ENCODE measurements around the gene DDX11.
"Not testable (repeated sequence)": the region's sequence is repeated elsewhere in the genome, so short reads cannot be mapped to it uniquely, and the experiment has no call there.

Gene DDX11

GRCh38 chr12:31119803-31120211 lies 46.1 kb downstream of the DDX11 start:
- TF ChIP-seq GABPA (IDR thresholded peaks at IDR 0.05; ENCODE audit: low read depth) (no peak), POLR2AphosphoS5 (IDR thresholded peaks at IDR 0.05; ENCODE audit: low read depth) (no peak), SPI1 (IDR thresholded peaks at IDR 0.05; ENCODE audit: borderline replicate concordance, low read depth) (no peak)
- TF ChIP-seq, protein P1, sequence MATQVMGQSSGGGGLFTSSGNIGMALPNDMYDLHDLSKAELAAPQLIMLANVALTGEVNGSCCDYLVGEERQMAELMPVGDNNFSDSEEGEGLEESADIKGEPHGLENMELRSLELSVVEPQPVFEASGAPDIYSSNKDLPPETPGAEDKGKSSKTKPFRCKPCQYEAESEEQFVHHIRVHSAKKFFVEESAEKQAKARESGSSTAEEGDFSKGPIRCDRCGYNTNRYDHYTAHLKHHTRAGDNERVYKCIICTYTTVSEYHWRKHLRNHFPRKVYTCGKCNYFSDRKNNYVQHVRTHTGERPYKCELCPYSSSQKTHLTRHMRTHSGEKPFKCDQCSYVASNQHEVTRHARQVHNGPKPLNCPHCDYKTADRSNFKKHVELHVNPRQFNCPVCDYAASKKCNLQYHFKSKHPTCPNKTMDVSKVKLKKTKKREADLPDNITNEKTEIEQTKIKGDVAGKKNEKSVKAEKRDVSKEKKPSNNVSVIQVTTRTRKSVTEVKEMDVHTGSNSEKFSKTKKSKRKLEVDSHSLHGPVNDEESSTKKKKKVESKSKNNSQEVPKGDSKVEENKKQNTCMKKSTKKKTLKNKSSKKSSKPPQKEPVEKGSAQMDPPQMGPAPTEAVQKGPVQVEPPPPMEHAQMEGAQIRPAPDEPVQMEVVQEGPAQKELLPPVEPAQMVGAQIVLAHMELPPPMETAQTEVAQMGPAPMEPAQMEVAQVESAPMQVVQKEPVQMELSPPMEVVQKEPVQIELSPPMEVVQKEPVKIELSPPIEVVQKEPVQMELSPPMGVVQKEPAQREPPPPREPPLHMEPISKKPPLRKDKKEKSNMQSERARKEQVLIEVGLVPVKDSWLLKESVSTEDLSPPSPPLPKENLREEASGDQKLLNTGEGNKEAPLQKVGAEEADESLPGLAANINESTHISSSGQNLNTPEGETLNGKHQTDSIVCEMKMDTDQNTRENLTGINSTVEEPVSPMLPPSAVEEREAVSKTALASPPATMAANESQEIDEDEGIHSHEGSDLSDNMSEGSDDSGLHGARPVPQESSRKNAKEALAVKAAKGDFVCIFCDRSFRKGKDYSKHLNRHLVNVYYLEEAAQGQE (IDR thresholded peaks at IDR 0.05; ENCODE audit: insufficient replicate concordance, low read depth), result no peak
- TF ChIP-seq, protein P2, sequence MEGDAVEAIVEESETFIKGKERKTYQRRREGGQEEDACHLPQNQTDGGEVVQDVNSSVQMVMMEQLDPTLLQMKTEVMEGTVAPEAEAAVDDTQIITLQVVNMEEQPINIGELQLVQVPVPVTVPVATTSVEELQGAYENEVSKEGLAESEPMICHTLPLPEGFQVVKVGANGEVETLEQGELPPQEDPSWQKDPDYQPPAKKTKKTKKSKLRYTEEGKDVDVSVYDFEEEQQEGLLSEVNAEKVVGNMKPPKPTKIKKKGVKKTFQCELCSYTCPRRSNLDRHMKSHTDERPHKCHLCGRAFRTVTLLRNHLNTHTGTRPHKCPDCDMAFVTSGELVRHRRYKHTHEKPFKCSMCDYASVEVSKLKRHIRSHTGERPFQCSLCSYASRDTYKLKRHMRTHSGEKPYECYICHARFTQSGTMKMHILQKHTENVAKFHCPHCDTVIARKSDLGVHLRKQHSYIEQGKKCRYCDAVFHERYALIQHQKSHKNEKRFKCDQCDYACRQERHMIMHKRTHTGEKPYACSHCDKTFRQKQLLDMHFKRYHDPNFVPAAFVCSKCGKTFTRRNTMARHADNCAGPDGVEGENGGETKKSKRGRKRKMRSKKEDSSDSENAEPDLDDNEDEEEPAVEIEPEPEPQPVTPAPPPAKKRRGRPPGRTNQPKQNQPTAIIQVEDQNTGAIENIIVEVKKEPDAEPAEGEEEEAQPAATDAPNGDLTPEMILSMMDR (IDR thresholded peaks at IDR 0.05; ENCODE audit: insufficient read depth, low read length), result no peak
- Histone ChIP-seq H3K4me3 (replicated peaks; ENCODE audit: insufficient read depth, low read length) (no peak overlapping the region), H3K27me3 (ENCODE audit: insufficient read depth, poor library complexity, severe bottlenecking) (peaks cover 3% of the 10 kb centered on the region), H3K27ac (replicated peaks) (no peak overlapping the region)
- no peak for DNase-seq (ENCODE audit: low read depth in 1 of 2, low spot score in 1 of 2)

DNA sequence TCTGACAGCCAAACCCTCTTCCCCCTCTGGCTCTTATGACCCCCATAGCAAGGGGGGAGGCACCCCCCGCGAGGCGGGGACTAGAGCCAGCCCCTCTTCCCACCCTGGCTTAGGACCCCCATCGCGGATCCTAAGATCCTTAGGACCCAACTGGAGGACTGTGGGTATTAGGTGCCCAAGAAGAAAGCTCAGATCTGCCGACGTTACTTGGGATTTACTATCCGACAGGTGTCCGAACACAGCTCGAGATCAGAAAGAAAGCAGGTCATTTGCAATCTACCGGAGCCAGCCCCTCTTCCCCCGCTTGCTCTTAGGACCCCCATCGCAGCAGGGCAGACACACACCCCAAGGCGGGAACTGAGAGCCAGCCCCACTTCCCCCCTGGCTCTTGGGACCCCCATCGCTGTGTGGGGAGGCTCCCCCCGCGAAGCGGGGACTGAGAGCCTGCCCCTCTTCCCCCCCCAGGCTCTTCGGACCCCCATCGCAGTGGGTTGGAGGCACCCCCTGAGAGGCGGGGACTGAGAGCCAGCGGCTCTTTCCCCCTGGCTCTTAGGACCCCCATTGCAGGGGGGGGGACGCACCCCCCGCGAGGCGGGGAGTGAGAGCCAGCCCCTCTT lies 46.8 kb downstream of the DDX11 start:
- peaks cover 3% of the 10 kb centered on the region for H3K27me3 ChIP-seq (ENCODE audit: insufficient read depth, poor library complexity, severe bottlenecking)
- no peak for DNase-seq (ENCODE audit: low read depth in 1 of 2, low spot score in 1 of 2)
- TF ChIP-seq SPI1 (IDR thresholded peaks at IDR 0.05; ENCODE audit: borderline replicate concordance, low read depth) (no peak), GABPA (IDR thresholded peaks at IDR 0.05; ENCODE audit: low read depth) (no peak), POLR2AphosphoS5 (IDR thresholded peaks at IDR 0.05; ENCODE audit: low read depth) (no peak)
- TF ChIP-seq, protein P1 (IDR thresholded peaks at IDR 0.05; ENCODE audit: insufficient replicate concordance, low read depth), result no peak
- TF ChIP-seq, protein P2 (IDR thresholded peaks at IDR 0.05; ENCODE audit: insufficient read depth, low read length), result no peak
- no peak overlapping the region for H3K4me3 ChIP-seq (replicated peaks; ENCODE audit: insufficient read depth, low read length)
- H3K27ac ChIP-seq (replicated peaks), result no peak overlapping the region

- not testable (repeated sequence) for H3K4me3 ChIP-seq (replicated peaks; ENCODE audit: insufficient read depth, low read length); H3K27ac ChIP-seq (replicated peaks); DNase-seq (ENCODE audit: low read depth in 1 of 2, low spot score in 1 of 2); H3K27me3 ChIP-seq (ENCODE audit: insufficient read depth, poor library complexity, severe bottlenecking)
Observed at GRCh38 chr12:31121022-31121728, 47.5 kb downstream of the DDX11 start.

- no peak for DNase-seq (ENCODE audit: low read depth in 1 of 2, low spot score in 1 of 2)
- peaks cover 3% of the 10 kb centered on the region for H3K27me3 ChIP-seq (ENCODE audit: insufficient read depth, poor library complexity, severe bottlenecking)
- TF ChIP-seq, protein P1 (IDR thresholded peaks at IDR 0.05; ENCODE audit: insufficient replicate concordance, low read depth), result no peak
- TF ChIP-seq, protein P2 (IDR thresholded peaks at IDR 0.05; ENCODE audit: insufficient read depth, low read length), result no peak
- no peak for TF ChIP-seq SPI1 (IDR thresholded peaks at IDR 0.05; ENCODE audit: borderline replicate concordance, low read depth)
- no peak overlapping the region for H3K27ac ChIP-seq (replicated peaks)
- H3K4me3 ChIP-seq (replicated peaks; ENCODE audit: insufficient read depth, low read length), result no peak overlapping the region
Observed at GRCh38 chr12:31122481-31122880, 48.8 kb downstream of the DDX11 start.

DNA sequence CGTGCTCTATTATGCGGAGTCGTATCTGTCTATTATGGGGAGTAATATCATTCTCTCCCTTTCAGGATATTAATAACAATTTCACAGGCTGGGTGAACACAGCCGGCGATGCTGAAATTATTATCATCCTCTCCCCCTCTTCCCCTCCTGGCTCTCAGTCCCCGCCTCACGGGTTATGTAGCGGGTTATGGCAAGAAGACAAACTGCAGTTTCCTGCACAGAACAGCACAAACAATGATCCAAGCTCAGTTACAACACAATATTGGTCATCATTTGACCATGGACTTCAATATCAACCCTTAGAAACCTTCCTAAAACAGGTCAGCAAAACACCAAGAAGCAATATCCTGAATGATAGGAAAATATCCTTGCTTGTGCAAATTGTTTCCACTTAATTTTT lies 50.5 kb downstream of the DDX11 start:
- H3K27me3 ChIP-seq (ENCODE audit: insufficient read depth, poor library complexity, severe bottlenecking); DNase-seq (ENCODE audit: low read depth in 1 of 2, low spot score in 1 of 2); H3K27ac ChIP-seq (replicated peaks); H3K4me3 ChIP-seq (replicated peaks; ENCODE audit: insufficient read depth, low read length): not testable (repeated sequence)

DNA sequence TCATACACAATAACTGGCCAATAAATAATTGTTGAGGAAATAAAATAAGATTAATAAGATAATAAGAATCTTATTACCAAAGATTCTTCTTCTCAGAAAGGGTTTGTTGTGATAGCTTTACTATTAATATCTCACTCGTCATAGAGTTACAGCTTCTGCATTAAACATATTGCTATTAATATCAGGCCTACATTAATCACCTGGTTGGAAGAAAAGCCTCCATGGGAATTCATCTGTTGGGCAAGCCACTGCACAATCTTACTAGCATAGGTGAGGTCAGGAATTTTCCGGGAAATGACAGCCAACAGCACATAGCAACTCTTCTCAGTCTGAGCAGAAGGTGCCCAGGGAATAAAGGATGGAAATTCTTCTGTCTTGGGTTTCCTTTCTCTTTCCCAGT lies 51.5 kb downstream of the DDX11 start:
- not testable (repeated sequence) for H3K4me3 ChIP-seq (replicated peaks; ENCODE audit: insufficient read depth, low read length); DNase-seq (ENCODE audit: low read depth in 1 of 2, low spot score in 1 of 2); H3K27ac ChIP-seq (replicated peaks); H3K27me3 ChIP-seq (ENCODE audit: insufficient read depth, poor library complexity, severe bottlenecking)

Measured in HL-60 (cell line).